AG10803 (cell line): ENCODE results near the gene SH2D1A.
"Not testable (repeated sequence)": the region's sequence is repeated elsewhere in the genome, so short reads cannot be mapped to it uniquely, and the experiment has no call there.

Experiments
- DNase-seq: peaks from one replicate; pipeline ENCODE4 v3.0.0; 2010; ENCODE audit warnings: low read depth
- H3K4me3 ChIP-seq: 2 replicates; pipeline ENCODE4 v1.5.1; 2011; ENCODE audit warnings: mild to moderate bottlenecking, low read length, control low read depth
- CTCF ChIP-seq: conservative IDR thresholded peaks from 2 replicates; pipeline ENCODE4 v1.5.1; 2011; ENCODE audit warnings: mild to moderate bottlenecking, low read length, control low read depth, inconsistent platforms

The SH2D1A gene

GRCh38 chrX:124333862-124334261 is 12.5 kb upstream of the SH2D1A start:
- no peak for TF ChIP-seq CTCF
- H3K4me3 ChIP-seq: no peak overlapping the region
- no peak for DNase-seq

- not testable (repeated sequence) for H3K4me3 ChIP-seq
Observed at GRCh38 chrX:124334555-124334954, 11.8 kb upstream of the SH2D1A start.

GRCh38 chrX:124335598-124335997 is 10.8 kb upstream of the SH2D1A start:
- H3K4me3 ChIP-seq: no peak overlapping the region
- no peak for TF ChIP-seq CTCF
- DNase-seq: no peak

More at GRCh38 chrX:124334555-124334954, 11.8 kb upstream of the SH2D1A start:
- DNase-seq: not testable (repeated sequence)

GRCh38 chrX:124337916-124338315 is 8.4 kb upstream of the SH2D1A start:
- no peak for DNase-seq
- TF ChIP-seq CTCF: no peak
- H3K4me3 ChIP-seq: no peak overlapping the region

- H3K4me3 ChIP-seq: no peak overlapping the region
- DNase-seq: no peak
- TF ChIP-seq CTCF: no peak
Observed at GRCh38 chrX:124338733-124339514, 7.4 kb upstream of the SH2D1A start.

GRCh38 chrX:124341396-124342132 is 4.8 kb upstream of the SH2D1A start:
- no peak for TF ChIP-seq CTCF
- H3K4me3 ChIP-seq: no peak overlapping the region
- DNase-seq: no peak

GRCh38 chrX:124342174-124342867 is 4.0 kb upstream of the SH2D1A start:
- TF ChIP-seq CTCF: no peak
- no peak overlapping the region for H3K4me3 ChIP-seq
- DNase-seq: no peak
